NCI-H82 treated with DMSO at 0.1 percent for 48 hours (cell line): ENCODE results near the gene GOLPH3L.
A peak's percentile ranks its signal among the peaks of the same experiment; 100 is the strongest.
"Not testable (repeated sequence)": the region's sequence is repeated elsewhere in the genome, so short reads cannot be mapped to it uniquely, and the experiment has no call there.

Source experiments
- DNase-seq: peaks from one replicate; lab custom pipeline; 2025; ENCODE audit not compliant: unreplicated experiment; lab: John Stamatoyannopoulos, UW

GOLPH3L gene

DNA sequence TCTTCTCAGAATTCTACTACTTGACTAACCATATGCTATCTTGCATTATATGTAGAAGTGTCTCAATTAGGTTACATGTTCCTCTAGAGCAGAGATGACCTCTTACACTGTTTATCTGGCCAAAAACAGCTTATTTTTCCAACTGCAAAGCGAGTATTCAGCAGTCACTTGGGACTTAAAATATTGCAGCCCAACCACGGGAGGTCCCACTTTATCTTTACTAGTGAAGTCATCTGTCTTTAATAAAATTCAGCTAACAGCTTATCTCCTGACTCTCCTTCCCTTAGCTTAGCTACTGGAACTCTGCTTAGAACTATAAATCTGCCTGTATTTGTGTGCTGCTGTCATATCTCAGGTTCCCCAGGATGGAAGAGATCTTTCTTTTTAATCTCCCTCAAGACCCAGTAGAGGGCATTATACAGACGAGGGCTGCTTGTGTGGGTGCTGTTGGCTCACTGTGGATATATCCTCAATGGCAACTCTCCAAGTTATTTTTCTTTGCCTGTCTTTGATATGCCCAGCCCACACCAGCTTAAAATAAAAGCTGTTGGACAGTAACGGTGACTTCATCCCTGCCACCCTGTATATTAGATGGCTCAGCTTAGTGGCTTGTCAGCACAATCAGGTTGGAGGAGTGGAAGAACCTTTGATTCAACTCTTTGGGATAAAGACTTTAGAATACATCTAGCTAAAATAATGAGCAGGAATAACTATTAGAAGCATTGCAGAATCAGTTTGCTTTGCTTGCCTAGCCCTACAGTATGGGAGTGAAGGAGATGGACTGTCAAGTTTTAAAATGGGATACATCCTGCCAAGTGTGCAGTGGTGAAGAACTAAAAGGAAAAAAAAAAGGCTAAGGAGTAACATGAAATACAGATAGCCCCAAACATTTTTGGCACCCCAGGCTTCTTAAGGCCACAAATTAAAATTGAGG is 77.1 kb downstream of the GOLPH3L start:
- DNase-seq, result peak; percentile 12

DNA sequence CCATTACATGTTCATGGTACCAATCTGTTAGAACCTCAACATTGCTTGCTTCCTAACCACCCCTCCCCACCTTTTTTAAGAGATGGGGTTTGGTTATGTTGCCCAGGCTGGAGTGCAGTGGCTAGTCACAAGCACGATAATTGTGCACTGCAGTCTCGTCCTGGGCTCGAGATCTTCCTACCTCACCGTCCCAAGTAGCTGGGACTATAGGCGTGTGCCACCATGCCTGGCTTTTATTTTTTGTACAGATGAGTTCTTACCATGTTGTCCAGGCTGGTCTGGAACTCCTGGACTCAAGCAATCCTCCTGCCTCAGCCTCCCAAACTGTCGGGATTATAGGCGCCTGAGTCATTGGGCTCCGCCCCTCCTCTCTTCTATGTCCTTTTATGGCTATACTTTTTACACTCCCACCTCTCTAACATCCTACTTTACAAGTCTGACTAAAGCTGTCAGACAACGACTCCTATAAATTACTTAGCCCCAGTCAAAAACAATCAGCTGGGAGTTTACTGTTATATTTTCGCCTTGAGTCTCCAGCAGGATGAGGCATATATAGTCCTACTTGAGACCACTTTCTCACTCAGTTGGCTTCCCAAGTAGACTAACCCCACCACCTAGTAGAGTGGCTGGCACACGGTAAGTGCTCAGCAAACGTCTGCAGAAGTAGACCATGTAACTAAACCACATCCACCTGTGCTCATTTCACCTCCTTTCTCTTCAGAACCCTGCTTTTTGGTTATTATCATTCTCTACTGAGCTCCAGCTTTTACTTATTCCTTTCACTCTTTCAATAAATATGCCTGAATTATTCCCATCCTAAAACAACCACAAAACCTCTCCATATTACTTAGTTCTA is 81.4 kb downstream of the GOLPH3L start:
- no peak for DNase-seq

DNA sequence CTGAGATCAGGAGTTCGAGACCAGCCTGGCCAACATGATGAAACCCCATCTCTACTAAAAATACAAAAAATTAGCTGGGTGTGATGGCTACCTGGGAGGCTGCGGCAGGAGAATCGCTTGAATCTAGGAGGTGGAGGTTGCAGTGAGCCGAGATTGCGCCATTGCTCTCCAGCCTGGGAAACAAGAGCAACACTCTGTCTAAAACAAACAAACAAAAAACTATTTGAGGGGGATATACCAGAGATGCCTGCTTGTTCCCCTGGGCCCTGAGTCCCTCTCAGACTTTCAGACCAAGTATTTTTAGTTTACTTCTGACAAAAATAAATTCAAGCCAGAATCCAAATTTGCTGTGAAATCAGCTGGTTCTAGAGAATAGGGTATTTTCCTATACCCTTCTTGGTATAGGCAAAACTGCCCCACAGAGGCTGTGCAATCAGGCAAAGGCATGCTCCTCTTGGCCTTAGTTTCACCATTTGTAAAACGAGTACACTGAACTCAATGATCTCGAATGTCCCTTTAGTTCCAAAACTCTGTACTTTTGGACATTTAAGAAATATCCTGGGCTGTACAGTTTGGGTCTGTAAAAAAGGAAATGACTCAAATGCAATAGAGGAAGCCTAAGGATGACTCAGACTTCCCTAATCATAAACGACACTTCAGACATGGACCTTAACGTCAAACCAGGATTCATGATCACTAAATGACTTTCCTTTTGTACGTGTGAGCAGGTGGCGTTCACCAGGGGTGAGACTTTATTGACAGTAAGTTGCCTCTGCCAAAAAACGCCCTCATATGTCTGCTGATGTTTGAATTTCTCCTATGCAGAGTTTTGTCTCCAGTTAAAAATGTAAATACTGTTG is 83.7 kb downstream of the GOLPH3L start:
- no peak for DNase-seq

DNA sequence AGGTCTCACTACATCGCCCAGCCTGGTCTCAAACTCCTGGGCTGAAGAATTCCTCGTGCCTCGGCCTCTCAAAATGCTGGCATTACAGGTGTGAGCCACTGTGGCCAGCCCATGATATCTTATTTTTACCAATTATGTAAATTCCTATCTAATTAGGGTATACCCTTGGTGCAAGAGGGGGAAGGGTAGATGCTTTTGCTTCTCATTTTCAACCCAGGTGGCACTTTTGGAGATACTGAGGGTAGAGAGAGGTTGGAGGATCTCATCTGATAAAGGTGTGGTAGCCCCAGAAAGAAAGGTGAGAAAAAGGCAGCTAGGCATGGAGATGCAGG is 85.0 kb downstream of the GOLPH3L start:
- no peak for DNase-seq

DNA sequence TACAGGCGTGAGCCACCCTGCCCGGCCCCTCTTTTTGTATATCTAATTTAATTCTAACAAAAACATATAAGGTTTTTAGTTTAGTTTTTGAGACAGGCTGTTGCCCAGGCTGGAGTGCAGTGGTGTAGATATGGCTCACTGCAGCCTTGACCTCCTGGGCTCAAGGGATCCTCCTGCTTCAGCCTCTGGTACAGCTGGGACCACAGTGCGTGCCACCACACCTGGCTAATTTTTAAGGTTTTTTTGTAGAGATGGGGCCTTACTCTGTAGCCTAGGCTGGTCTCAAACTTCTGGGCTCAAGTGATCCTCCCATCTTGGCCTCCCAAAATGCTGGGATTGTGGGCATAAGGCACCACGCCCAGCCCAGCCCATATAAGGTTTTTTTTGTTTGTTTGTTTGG is 86.4 kb downstream of the GOLPH3L start:
- DNase-seq, result no peak

DNA sequence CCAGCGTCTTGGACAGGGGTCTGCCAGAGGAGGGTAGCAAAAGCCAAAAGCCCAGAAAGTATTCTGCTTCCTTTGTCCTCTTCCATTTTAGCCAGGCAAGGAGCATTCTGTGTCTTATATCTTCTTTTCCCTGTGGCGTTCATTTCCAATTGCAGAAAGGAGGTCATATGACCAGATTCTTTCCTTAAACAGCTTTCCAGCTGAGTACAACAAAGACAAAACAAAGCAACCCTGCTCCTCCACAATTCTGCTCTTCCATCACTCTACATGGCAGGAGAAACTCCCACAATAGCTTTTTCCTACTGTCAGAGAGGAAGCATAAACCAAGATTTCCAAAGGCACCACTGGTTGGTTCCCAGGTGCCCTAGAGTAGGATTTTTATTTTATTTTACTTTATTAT is 87.2 kb downstream of the GOLPH3L start:
- DNase-seq, result no peak

DNA sequence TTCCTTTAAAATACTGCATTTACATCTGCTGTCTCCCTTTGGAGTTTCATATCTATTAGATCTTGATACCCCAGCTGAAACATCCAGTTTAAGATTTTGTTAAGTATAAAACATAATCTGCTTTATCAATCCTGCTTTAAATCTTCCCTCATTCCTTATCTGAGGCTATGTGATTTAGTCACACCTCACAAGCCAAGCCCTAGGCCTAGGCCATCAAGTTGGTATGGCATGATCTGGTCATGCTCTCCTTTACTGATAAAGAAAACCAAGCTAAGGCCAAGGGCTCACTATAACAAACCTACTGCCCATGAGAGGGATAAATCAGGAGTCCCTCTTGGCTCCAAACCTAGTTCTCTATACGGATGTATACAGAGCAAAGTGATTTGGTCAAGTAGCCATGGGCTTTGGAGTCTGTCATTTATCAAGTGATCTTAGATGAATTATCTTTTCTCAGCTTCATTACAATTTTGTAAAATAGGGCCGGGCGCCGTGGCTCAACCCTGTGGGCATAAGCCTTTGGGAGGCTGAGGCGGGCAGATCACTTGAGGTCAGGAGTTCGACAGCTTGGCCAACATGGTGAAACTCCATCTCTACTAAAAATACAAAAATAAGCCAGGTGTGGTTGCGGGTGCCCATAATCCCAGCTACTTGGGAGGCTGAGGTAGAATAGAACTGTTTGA is 90.4 kb downstream of the GOLPH3L start:
- DNase-seq, result no peak

DNA sequence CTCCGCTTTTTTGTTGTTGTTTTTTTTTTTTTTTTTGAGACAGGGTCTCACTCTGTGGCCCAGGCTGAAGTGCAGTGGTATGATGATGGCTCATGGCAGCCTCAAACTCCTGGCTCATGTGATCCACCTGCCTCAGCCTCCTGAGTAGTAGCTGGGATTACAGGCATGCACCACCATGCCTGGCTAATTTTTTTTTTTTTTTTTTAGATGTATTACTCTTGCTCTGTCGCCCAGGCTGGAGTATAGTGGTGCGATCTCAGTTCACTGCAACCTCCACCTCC is 91.6 kb downstream of the GOLPH3L start:
- DNase-seq, result not testable (repeated sequence)

DNA sequence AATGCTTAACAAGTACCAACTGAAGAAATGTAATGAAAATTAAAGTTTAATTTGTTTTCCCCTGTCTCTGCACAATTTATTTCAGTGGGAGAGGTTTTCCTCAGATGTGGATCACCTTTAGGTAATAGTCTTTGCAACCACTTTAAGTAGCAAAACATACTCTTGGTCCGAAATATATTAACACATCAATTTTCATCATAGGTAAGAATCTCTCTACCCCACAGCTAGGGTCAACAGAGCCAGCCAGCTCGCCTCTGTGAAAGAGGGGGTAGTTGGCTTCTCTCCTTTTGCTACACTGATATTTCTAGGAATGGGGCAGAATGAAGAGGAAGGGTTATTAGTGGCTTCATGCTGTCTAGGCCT is 92.7 kb downstream of the GOLPH3L start:
- no peak for DNase-seq

DNA sequence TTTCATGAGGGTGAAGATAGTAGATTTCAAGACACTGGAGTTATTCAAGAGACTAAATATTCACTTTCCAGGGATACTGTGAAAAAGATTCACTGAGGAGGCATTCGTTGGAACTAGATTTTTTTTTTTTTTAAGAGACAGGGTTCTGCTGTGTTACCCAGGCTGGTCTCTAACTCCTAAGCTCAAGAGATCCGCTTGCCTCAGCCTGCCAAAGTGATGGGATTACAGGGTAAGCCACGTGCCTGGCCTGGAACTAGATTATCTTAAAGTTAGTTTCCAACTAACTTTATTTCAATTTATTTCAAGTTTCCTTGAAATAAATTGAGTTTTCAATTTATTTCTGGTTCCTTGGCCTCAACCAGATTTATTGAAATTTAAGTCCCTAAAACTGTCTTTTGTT is 93.2 kb downstream of the GOLPH3L start:
- peak; percentile 33 for DNase-seq

DNA sequence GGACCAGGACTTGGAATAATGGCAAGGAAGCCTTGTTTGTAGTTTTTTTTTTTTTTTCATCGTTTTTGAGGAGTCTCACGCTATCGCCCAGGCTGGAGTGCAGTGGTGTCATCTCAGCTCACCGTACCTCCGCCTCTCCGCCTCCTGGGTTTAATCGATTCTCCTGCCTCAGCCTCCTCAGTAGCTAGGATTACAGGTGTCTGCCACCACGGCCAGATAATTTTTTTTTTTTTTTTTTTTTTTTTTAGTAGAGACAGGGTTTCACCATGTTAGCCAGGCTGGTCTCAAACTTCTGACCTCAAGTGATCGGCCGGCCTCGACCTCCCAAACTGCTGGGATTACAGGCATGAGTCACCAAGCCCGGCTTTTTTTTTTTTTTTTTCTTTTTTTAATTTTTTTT is 94.6 kb downstream of the GOLPH3L start:
- not testable (repeated sequence) for DNase-seq

DNA sequence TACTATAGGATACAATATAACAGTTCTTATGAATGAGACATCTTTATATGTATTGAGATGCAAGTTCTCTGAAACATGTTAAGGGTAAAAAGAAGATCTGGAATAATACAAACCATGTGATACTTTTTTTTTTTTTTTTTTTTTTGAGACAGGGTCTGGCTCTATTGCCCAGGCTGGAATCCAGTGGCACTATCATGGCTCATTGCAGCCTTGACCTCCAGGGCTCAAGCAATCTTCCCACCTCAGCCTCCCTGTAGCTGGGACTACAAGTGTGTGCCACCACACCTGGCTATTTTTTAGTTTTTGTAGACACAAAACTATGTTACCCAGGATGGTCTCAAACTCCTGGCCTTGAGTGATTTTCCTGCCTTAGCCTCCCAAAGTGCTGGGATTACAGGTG is 95.4 kb downstream of the GOLPH3L start:
- no peak for DNase-seq

DNA sequence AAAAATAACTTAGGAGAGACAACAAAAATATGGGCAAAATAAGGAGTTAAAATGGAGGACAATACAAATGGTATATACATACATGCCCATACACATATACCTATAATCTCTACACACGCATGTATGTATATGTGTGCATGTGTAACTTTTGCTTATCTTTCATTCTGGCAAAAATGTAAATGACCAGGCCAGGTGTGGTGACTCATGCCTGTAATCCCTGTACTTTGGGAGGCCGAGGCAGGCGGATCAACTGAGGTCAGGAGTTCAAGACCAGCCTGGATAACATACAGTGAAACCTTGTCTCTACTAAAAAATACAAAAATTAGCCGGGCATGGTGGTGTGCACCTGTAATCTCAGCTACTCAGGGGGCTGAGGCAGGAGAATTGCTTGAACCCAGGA is 98.6 kb downstream of the GOLPH3L start:
- DNase-seq, result not testable (repeated sequence)

DNA sequence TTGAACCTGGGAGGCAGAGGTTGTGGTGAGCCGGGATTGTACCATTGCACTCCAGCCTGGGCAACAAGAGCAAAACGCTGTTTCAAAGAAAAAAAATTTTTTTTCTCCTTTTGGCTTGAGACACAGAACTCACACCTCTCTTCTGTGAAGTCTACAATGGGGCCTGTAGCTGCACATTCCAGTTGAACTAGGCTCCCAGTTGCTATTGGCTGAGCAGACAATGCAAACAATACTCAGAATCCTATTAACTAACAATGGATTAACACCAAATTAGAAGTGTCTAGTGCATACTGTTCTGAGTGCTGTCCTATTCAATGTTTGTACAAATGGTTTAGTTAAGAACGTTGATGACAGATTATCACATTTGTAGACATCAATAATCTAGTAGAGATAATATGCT is 100.0 kb downstream of the GOLPH3L start:
- DNase-seq, result peak; percentile 30
